GM18520 (cell line): ENCODE results near the gene CDSN.

Experiments used
- ATAC-seq: cut with Tn5 transposase; IDR thresholded peaks from one replicate; pipeline ENCODE4 v1.9.1; 2021; ENCODE audit not compliant: unreplicated experiment

CDSN gene

DNA sequence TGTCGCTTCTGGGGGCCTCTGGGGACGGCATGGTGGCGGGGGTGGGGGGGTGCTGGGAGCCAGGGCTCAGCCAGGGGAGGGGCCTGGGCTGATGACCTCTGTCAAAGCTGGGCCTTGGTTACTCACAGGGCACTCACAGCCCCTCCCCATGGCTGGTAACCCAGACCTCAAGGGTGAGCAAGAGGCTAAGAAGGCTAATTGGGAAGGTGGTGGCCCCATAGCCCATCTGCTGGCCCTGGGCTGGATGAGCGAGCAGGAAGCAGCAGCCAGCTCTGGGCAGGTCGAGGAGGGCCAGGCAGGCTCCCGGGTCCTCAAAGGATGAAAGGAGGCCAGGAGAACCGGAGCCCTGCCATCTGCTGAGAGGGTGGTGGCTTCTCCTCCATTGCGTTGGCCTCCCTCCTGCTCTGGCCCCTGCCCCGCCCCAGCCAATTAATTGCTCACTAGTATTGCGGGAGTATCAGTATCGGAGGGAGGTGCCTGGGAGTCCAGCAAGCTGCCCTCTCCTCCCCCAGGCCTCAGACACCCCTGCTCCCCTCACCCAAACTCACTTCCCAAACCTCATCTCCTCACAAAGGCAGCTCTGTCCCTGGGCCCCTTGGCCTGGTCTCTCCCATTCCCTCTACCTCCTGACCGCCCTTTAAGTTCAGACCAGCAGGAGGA, 1.0 kb upstream of the CDSN start:
- no peak for ATAC-seq

DNA sequence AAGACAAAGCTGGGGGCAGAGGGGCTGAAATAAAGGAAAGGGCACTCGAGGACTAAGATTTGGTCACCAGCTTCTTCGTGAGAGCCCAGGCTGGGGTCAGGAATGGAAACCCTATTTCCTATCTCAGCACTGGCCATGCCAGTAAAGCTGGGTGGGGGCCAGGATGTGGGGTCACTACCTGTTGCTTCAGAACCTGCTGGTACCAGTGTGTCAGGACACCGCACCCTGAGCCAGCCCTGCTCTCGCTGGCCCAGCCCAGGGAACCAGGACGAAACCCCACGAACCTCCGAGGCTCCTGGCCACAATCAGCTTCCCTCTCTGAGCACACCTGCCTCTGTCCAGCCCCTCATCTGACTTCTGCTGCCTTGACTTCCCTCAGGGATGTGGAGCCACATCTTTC, 2.1 kb downstream of the CDSN start:
- no peak for ATAC-seq

DNA sequence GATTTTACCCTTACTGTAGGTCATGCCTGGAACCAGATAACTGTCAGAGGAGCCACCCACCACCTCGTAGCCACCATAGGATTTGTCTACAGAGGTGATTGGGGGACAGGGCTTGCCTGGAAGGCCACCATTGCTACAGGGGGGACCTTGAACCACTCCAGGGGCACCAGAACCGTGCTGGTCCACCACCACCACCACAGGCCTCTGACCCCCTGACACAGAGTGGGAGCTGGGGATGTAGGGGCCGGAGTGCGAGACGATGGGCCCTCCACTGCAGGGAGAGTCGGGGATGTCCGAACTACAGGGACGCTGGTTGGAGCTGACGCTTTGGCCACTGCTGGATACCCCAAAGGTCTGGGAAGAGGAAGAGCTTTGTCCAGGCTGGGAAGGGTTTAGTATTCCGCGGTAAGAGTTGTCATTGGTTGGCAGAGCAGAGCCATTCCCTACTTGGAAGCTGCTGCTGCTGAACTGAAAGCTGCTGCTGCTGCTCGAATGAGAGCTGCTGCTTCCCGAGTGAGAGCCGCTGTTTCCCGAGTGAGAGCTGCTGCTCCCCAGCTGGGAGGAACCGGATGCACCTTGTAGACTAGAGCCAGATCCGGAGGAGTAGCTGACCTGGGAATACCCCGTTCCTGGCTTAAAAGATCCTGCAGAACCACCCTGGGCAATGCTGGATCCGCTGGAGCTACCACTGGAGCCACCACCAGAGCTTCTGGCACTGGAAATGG, 3.4 kb downstream of the CDSN start:
- ATAC-seq: no peak

DNA sequence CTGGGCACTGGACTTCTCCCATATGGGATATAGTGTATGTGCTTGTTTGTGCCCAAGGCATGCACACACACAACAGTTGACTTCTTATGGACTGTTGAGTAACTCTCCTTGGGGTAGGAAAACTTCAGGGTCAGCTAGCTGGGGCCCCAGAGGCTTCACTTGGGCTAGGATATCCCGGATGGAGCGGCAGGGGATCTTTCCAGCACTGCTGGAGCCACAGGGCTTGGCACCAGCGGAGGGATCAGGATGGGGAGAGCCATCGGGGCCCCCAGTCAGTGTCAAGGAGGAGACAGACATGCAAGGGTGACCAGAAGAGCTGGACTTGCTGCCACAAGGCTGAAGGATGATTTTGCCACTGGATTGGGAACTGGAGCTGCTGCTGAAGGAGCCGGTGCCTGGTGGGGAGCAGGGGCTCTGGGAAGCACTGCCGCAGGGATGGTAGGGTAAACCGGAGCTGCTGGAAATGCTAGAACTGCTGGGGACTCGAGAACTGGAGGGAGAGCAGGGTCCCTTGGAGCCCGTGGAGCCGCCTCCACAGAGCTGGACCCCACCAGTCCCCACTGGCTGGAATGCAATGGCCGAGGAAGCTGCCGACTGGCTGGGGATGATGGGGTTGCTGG, 4.2 kb downstream of the CDSN start:
- no peak for ATAC-seq

DNA sequence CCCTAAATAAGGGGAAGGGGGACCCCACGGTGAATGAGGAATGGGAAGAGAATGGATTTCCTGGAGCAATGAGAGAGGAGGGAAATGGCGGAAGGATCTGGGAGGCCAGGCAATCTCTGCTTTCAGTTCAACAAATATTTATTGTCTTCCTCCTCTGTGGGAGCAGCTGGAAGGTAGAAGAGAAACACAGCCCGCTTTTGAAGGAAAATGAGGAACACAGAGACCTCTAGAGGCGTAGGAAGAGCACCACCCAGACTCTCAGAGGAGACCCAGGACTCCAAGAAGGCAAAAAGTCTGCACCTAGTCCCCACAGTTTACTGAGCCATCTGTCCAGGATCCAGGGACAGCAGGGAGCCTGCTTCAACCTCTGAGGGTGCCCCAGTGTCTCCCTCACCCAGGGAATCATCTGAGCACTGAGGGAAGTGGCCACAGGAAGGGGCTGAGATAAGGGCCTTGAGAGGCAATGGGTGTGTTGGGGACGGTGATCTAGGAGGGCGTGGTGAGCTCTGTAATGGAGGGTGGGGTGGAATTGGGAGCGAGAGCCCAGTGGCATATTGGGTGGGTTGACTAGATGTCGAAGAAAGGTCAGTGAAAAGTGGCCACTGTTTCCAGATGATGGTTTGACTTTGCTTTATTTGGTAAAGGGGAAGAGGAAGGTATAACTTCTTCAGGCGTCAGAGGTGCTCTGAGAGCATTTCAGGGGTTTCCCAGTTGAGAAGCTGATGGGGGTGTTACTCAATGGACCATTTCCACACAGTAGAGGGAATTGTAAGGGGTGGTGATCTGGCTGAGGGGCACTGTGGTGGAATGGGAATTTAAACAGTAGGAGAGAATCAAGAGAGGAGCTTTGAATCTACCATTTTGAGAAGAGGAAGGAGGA, 5.0 kb downstream of the CDSN start:
- ATAC-seq: no peak

DNA sequence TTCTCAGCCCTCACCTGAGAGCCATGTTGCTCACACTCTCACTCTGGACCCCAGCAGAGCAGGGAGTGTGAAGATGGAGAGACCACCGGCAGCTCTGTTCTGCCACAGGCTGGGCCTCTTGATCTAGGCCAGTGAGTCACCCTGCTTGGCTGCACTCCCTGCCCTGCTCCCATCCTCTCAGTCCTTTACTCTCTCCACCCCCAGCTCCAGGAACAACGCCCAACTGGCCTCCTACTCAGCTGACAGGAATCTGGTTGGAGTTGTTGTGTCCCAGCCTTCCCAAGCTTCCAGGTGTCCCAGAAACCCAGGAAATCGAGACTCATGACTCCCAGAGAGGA, 5.7 kb downstream of the CDSN start, which contains the start of gene PSORS1C1:
Gene PSORS1C1 (plus strand): TSS at position 260 of the 338 bp plus-strand sequence. CDS start 14,833 bp downstream, outside the sequence.
- ATAC-seq: no peak

DNA sequence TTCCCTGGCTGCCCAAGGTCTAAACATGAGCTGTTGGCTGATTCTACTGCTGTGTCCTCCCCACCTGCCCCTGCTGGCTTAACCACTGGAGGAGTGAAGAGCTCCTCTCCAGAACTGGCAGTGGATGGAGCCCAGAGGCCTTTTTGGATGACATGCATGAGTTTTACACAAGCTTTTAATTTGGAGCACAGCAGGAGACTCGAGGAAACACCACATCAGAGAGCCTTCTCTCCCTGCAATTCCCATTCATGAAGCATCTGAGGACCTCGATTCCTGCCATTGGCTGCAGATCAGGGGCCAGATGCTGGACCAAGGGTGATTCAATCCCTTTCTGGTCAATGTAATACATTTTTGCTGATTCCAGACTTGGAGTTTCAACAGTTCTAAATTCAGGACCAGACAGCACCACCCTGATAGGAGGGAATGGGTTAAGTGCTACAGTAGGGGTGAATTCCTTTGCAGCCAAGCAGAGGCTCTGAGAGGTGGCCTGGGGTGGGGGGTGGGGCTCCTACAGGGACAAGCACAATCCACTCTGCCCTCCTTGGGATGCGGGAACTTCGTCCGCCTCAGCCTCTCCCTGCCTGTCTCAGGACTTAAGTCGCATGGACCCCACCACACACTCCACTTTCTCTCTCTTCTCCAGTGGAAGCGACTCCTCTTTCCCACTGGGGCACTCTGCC, 6.2 kb downstream of the CDSN start:
- ATAC-seq: no peak

DNA sequence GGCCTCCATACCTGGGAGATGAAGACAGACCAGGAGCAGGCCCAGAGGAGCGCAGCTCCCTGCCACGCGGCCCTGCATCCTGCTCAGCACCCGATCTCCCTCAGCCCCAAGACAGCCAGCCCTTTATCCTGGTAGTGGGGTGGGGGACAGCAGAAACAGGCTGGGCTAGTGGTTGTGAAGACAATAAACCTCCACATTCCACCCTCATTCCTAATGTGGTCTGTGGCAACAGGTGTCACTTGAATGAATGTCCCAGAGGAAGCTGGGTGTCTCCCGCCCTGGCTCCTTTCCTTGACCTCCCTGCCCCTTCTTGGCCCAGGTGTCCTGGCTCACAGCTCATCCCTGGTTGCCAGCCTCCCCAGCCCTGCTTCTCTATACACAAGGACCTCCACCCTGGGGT, 7.8 kb downstream of the CDSN start, which contains the start of gene C6orf15:
Gene C6orf15 (minus strand): TSS at position 98 of the 400 bp plus-strand sequence. CDS start 20 bp downstream, at position 78.
- ATAC-seq: no peak

DNA sequence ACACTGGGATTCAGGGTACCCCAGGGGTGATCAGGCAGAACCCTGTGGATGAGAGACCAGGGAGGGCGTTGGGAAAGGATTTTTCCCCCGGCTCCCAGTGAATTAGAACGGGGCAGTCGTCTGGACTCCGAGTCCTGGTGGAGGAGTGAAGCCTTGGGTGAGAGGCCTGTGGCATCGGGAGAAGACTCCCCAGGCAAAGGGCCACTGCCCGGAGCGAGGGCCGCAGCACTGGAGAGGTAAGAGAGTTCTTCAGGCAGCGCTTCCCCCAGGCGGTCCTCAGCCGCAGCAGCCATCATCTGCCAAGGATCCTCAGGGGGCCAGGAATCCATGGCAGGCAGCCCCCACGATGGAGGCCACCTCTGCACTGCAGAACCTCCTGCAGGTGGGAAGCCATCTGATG, 8.5 kb downstream of the CDSN start:
- ATAC-seq: no peak

DNA sequence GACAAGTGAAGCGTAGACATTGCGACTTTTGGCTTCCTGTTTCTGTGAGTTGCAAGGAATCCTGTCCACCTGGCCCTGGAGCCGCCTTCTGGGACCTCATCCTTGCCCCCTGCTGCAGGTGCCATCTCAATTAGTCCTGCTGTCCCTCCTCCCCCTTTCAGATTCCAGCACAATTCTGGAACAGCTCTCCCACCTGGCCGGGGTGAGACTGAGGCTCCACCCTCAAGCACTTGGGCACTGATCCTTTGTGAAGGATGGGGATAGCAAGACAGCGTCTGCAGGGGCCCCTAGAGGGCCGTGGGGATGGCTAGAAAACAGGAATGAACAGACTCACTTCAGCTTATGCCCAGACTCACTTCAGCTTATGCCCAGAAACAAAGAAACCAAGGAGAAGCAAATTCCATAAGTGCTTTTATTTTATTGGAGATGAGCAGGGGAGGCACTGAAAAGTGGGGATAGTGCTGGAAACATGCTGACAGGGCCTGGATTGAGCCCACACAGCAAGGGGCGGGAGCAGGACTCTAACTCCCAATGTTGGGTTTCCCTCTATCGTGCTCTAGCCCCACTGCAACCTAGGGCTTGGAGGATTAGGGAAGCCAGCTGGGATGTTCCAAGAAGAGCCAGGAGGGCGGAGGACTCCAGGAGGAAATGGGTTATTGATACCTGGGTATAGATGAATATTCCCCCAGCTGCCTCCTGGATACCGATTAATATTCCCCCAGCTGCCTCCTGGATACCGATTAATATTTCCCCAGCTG, 9.2 kb downstream of the CDSN start:
- no peak for ATAC-seq

DNA sequence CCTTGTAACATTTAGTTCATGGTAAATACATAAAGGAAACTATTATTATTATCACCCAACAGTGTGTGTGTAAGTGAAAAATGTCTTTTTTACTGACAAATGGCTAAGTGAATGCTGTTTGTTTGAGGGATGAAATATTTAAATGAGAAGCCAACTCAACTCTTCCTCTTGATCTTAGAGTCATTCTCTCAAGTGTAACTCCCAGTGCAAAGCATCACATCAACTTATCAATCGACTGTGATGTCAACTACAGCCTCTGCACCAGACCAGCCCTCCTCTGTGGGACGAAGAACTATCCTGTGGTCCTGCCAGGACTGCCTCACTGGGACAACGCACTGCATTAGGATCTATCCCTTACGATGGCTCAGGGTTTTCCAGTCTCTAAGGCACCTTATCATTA, 13.2 kb downstream of the CDSN start:
- ATAC-seq: no peak

DNA sequence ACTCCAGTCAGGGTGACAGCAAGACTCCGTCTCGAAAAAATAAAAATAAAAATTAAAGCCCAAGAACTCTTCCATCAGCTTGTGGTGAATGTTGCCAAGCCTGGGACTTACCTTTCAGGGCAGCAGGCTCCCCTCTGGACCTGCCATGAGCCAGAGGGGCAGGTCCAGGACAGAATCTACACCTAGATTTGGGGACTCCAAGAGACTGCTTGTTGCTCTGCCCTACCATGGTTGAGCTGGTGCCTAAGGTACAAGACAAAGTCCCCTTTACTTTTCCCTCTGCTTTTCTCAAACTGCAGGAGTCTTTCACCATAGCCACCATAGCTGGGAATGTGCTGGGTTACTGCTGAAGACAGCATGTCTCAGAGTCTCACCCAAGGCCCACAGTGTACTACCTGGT, 17.1 kb downstream of the CDSN start:
- ATAC-seq: no peak

DNA sequence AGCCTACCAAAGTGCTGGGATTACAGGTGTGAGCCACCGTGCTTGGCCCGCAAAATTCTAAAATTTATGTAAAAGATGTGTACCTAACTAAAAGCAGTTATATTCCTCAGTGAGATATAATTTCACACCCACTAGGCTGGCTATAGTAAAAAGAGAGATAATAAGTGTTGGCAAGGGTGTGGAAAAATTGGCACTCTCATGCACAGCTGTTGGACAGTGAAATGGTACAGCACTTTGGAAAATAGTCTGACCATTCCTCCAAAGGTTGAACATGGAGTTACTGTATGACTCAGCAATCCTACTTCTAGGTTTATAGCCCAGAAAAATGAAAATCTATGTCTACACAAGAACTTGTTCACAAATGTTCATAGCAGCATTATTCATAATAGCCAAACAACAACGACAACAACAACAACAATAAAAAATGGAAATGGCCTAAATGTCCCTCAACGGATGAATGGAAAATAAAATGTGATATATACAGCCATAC, 21.8 kb downstream of the CDSN start:
- no peak for ATAC-seq

DNA sequence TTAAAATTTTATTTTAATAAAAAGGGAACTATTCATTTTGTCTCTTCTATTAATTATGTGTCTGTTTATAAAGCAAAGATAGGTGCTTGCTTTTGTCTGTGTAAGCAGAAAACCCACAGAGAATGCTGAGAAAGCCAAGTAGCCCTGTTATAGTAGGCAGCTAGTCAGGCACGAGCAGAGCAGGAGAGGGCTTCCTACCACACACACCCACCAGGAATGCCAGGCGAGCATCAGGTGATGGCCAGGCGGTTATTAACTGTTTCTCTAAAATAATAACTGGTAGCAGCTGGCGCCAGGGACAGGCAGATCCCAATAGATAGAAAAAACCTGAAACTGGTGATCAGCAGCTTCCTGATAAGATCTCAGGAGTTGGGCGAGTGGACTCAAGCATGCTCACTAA, 23.6 kb downstream of the CDSN start:
- no peak for ATAC-seq

DNA sequence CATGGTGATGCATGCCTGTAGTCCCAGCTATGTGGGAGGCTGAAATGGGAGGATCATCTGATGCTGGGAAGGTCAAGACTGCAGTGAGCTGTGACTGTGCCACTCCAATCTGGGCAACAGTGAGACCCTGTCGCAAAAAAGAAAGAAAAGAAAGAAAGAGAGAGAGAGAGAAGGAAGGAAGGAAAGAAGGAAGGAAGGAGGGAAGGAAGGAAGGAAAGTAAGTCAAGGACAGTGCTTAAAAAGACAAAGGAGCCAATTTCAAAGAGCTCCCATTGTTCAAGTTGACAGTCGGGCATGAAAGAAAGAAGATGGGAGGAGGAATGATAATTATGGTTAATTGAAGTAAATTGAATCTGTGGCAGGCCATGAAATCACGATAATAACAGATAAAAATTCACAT, 24.0 kb downstream of the CDSN start:
- no peak for ATAC-seq

DNA sequence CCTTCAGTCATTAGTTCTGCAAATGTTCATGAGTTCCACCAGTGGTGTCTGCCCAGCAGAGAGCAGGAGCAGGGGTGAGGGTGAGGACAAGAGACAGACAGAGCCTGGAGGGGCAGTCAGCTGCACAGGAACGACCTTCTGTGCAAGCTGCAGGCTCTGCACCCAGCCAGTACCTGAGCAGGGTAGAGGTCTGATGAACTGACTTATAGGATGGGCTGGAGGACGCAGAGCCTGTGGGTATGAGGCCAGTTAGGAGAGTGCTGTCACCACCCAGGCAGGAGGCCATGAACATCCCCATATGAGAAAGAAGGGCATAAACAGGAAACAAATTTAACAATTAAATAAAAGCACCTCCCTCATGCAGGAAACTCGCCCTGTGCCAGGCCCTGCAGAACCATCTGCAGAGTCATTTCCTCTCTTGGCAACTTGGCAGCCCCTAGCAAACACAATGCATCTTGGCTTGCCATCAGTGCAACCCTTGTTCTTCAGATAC, 25.8 kb downstream of the CDSN start:
- ATAC-seq: no peak

DNA sequence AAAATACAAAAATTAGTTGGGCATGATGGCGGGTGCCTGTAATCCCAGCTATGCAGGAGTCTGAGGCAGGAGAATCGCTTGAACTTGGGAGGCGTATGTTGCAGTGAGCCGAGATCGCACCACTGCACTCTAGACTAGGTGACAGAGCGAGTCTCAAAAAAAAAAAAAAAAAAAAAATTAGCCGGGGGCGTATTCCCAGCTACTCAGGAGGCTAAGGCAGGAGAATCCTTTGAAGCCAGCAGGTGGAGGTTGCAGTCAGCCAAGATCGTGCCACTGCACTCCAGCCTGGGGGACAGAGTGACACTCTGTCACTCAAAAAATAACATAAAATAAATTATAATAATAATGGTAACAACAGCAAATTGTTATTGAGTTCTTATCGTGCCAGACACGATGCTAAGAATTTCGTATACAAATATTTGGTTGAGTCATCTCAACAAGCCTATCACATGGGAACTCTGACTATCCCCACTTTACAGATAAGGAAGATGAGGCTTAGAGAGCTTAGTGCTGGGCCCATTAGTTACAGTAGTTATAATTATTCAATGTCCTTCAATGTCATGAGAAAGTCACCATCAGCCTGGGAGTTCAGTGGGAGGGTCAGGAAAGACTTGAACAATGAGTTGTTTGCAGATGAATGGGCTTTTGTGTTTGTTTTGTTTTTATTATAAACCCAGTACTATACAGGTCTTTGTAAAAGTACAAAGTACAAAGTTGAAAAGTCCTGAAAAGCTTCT, 27.3 kb downstream of the CDSN start:
- no peak for ATAC-seq

DNA sequence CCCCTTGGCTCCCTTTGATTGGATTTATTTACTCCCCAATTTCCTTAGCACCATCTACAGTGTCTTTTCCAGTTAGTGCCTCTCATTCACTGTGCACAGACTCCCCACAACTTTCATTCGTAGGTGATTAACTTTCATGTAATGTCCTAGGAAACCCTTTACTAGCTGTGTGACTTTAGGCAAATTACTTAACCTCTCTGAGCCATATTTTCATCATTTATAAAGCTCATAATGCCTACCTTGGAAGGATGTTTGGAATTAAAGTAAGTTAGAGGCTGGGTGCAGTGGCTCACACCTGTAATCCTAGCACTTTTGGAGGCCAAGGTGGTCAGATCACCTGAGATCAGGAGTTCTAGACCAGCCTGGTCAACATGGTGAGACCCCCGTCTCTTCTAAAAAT, 28.0 kb downstream of the CDSN start:
- ATAC-seq: no peak

DNA sequence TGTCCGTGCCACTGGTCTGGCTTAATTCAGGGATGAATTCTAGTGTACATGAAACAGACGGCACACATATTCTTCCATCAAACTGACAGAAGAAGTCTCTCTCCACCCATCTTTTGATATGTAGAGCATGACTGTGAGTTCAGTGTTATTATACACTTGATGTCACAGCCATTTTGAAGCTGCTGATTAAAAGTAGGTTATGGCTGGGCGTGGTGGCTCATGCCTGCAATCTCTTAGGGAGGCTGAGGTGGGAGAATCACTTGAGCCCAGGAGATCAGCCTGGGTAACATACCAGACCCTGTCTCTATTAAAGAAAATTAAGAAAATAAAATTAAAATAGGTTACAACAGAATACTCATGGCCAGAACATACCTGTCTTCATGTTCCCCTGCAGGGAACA, 28.6 kb downstream of the CDSN start:
- ATAC-seq: no peak
